Endothelial cell of umbilical vein (primary cell): Measurements from ENCODE around the gene PPP1R2C. TPM values are rescaled to one million over a fixed set of nuclear protein-coding genes. Genes with fewer than 3 reads are reported as not detected.

Source experiments
- BruUV-seq: library from RNA; stranded (reverse); fragments of 400-500 nt; replicated peaks from 2 replicates; lab custom pipeline; 2021; lab: Mats Ljungman, UMichigan
- CTCF ChIA-PET: fragments of 300-600, 350-600 bp; sonication (Branson Sonifier 250); formaldehyde crosslinking; loops from one replicate; lab custom pipeline; 2021; ENCODE audit warnings: antibody characterized with exemption, inconsistent platforms; lab: Charles Lee
- POLR2A ChIA-PET: fragments of 300-600, 350-600 bp; sonication (Branson Sonifier 250); formaldehyde crosslinking; loops from one replicate; lab custom pipeline; 2021; ENCODE audit warnings: antibody characterized with exemption, inconsistent platforms; lab: Charles Lee
- DNase-seq: peaks from one replicate; pipeline ENCODE4 v3.0.0-alpha.2; 2011; ENCODE audit warnings: low read depth, low spot score
- FAIRE-seq: peaks from 2 replicates; lab custom pipeline; 2011; peaks lifted over from hg19 to GRCh38; lab: Jason Lieb, UNC
- H2AFZ ChIP-seq: 2 replicates; pipeline ENCODE4 v1.6.0; 2012; ENCODE audit warnings: low read depth, low read length, control low read depth, inconsistent platforms
- H3K27ac ChIP-seq: 2 replicates; pipeline ENCODE4 v1.5.1; 2011; ENCODE audit warnings: low read depth, mild to moderate bottlenecking, control low read depth, low read length, moderate library complexity; ENCODE audit not compliant: insufficient read depth
- H3K27me3 ChIP-seq, 2 experiments: 2 replicates each; pipeline versions ENCODE4 v1.6.0 to v1.6.1; 2011; ENCODE audit warnings: low read length in 2 of 2, mixed read lengths in 1 of 2; ENCODE audit not compliant: control insufficient read depth in 2 of 2, insufficient read depth in 2 of 2
- H3K36me3 ChIP-seq, 2 experiments: 2 replicates in 1 of 2; 3 replicates in 1 of 2; pipeline ENCODE4 v1.5.1; 2011; ENCODE audit warnings: low read length in 2 of 2, mild to moderate bottlenecking in 1 of 2, moderate library complexity in 1 of 2; ENCODE audit not compliant: control insufficient read depth in 2 of 2, insufficient read depth in 2 of 2; ENCODE audit errors: extremely low read depth in 1 of 2
- H3K4me1 ChIP-seq: 3 replicates; pipeline ENCODE4 v1.5.1; 2011; ENCODE audit warnings: mild to moderate bottlenecking, low read length; ENCODE audit not compliant: control insufficient read depth, insufficient read depth; ENCODE audit errors: extremely low read depth
- H3K4me2 ChIP-seq: 2 replicates; pipeline ENCODE4 v1.6.1; 2011; ENCODE audit warnings: low read length, control low read depth, mixed read lengths; ENCODE audit not compliant: insufficient read depth
- H3K4me3 ChIP-seq, 3 experiments: fragments of 200-600 bp in 1 of 3; sonication (generic), shearing (Covaris generic) in 1 of 3; replicated peaks in 1 of 3; 2 replicates each; pipeline ENCODE4 v1.5.1; 2011 to 2016; ENCODE audit warnings: control low read depth in 3 of 3, low read length in 3 of 3, mild to moderate bottlenecking in 2 of 3, inconsistent platforms in 1 of 3, low read depth in 1 of 3, moderate library complexity in 1 of 3; ENCODE audit not compliant: insufficient read depth in 1 of 3
- H3K79me2 ChIP-seq: 2 replicates; pipeline ENCODE4 v1.6.0; 2012; ENCODE audit warnings: low read length, inconsistent platforms; ENCODE audit not compliant: control insufficient read depth, insufficient read depth
- H3K9ac ChIP-seq: replicated peaks from 2 replicates; pipeline ENCODE3; 2011; ENCODE audit warnings: low read length, control low read depth; ENCODE audit not compliant: insufficient read depth; ENCODE audit errors: extremely low read depth
- H3K9me1 ChIP-seq: replicated peaks from 3 replicates; pipeline ENCODE4 v1.6.0; 2011; ENCODE audit warnings: mild to moderate bottlenecking, low read length; ENCODE audit not compliant: control insufficient read depth, insufficient read depth; ENCODE audit errors: extremely low read depth
- H3K9me3 ChIP-seq: replicated peaks from 2 replicates; pipeline ENCODE4 v1.5.1; 2012; ENCODE audit warnings: low read length, inconsistent platforms; ENCODE audit not compliant: control insufficient read depth, insufficient read depth
- H4K20me1 ChIP-seq: replicated peaks from 2 replicates; pipeline ENCODE3; 2011; ENCODE audit warnings: mild to moderate bottlenecking, low read length; ENCODE audit not compliant: control insufficient read depth, insufficient read depth; ENCODE audit errors: extremely low read depth
- EZH2 ChIP-seq: IDR thresholded peaks from 2 replicates; pipeline ENCODE4 v1.6.1; 2012; ENCODE audit warnings: borderline replicate concordance, low read depth, mild to moderate bottlenecking, moderate library complexity, low read length, inconsistent platforms; ENCODE audit not compliant: severe bottlenecking
- FOS ChIP-seq: IDR thresholded peaks from 2 replicates; pipeline ENCODE4 v1.6.1; 2011; ENCODE audit warnings: mild to moderate bottlenecking, low read length, moderate library complexity, borderline replicate concordance; ENCODE audit not compliant: insufficient read depth
- GATA2 ChIP-seq: IDR thresholded peaks from 2 replicates; pipeline ENCODE4 v1.7.0; 2011; ENCODE audit warnings: low read depth, mild to moderate bottlenecking, moderate library complexity, mixed read lengths, low read length; ENCODE audit not compliant: insufficient read length, insufficient read depth
- POLR2A ChIP-seq: IDR thresholded peaks from 2 replicates; pipeline ENCODE4 v1.6.1; 2012; ENCODE audit warnings: low read depth, mild to moderate bottlenecking, control low read depth, low read length
- POLR2AphosphoS5 ChIP-seq: IDR thresholded peaks from 2 replicates; pipeline ENCODE4 v1.6.1; 2012; ENCODE audit warnings: low read depth, mild to moderate bottlenecking, control low read depth, low read length, moderate library complexity; ENCODE audit not compliant: insufficient read depth
- dilution Hi-C: fragments of 300-500 bp; cut with MboI; formaldehyde crosslinking; loops from one replicate; pipeline ENCODE4 v1.15.0; 2019; ENCODE audit warnings: low sequenced_read_pairs; ENCODE audit not compliant: extremely low pct_ligation_motif_present
- intact Hi-C: fragments of 100-400 bp; cut with micrococcal nuclease; formaldehyde crosslinking; loops from one replicate; pipeline ENCODE4 v1.10.0; 2022
- polyA plus RNA-seq, 4 experiments: library from polyadenylated mRNA; depleted of rRNA in 3 of 4; stranded (reverse) in 3 of 4; unstranded in 1 of 4; fragments of >200 nt; gene quantifications; 2 replicates each; pipeline versions ENCODE4 v1.2.1 to v1.2.3, GENCODE V29; 2011 to 2012; ENCODE audit warnings: missing spikeins in 1 of 4
- total RNA-seq: library from RNA; stranded (reverse); gene quantifications from 2 replicates; pipeline ENCODE4 v1.2.3, GENCODE V29; 2021
- TF ChIP-seq, protein P1 (sequence below): IDR thresholded peaks from 2 replicates; pipeline ENCODE4 v1.6.1; 2011; ENCODE audit not compliant: insufficient read depth, insufficient read length

PPP1R2C gene
- total and polyA plus RNA-seq, 2 donors (not counting 3 experiments of a cell fraction or from before 2014, with no cell fraction given) = not detected

DNA sequence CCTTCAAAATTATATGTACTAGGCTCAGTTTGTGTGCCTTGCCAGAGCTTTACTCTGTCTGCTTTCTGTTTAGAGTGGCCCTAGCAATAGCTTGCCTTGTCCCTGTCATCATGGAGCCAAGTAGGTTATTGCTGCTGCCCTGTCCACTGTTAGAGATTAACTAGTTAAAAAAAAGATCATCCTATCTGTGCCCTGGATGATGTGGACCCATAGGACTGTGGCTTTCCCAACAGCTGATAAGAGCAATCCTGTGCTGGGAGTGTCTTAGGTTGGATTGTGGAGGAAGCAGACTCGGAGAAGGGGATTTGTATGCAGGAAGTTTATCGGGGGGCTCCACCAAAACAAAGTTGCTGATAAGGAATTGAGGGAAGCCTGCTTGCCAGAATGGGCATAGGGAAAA, 23.8 kb downstream of the PPP1R2C start:
- Histone ChIP-seq H3K27ac (no peak overlapping the region), H3K9ac (no peak overlapping the region), H3K9me3 (no peaks in the 10 kb centered on the region), H3K4me2 (no peak overlapping the region), H3K36me3 (no peaks in the 10 kb centered on the region), H3K4me1 (peaks cover 16% of the 10 kb centered on the region), H3K9me1 (no peaks in the 10 kb centered on the region), H2AFZ (no peak overlapping the region), H3K27me3 (no peaks in the 10 kb centered on the region), H4K20me1 (no peaks in the 10 kb centered on the region), H3K4me3 (no peak overlapping the region), H3K79me2 (no peaks in the 10 kb centered on the region)
- FAIRE-seq (no peak), DNase-seq (no peak)
- no TSS peak for BruUV-seq
- TF ChIP-seq GATA2 (no peak), POLR2A (no peak), POLR2AphosphoS5 (no peak), FOS (no peak)
- intact Hi-C loops (no loop called here), dilution Hi-C loops (no loop called here)
- POLR2A ChIA-PET = no interaction called here
- CTCF ChIA-PET = no interaction called here

GRCh38 chrX:42752730-42753129, 25.2 kb downstream of the PPP1R2C start:
- BruUV-seq = no TSS peak
- H3K4me2 ChIP-seq = peak overlapping the region; percentile 42
- ChIA-PET CTCF (interaction anchor here (0.9 kb wide), 1 partner anchor 37 kb away, joined by 4 read pairs; no protein-coding TSS in a partner anchor), POLR2A (no interaction called here)
- no peak overlapping the region for H3K27ac ChIP-seq
- no peaks in the 10 kb centered on the region for H3K9me1 ChIP-seq
- no peak for TF ChIP-seq EZH2
- TF ChIP-seq, protein P1, sequence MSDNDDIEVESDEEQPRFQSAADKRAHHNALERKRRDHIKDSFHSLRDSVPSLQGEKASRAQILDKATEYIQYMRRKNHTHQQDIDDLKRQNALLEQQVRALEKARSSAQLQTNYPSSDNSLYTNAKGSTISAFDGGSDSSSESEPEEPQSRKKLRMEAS = no peak
- H3K9me3 ChIP-seq = no peaks in the 10 kb centered on the region
- no peaks in the 10 kb centered on the region for H4K20me1 ChIP-seq
- H3K9ac ChIP-seq = no peak overlapping the region
- peak; percentile 94 for DNase-seq
- H2AFZ ChIP-seq = no peak overlapping the region
- no peaks in the 10 kb centered on the region for H3K79me2 ChIP-seq
- no peaks in the 10 kb centered on the region for H3K36me3 ChIP-seq
- no peak overlapping the region for H3K4me3 ChIP-seq
- intact Hi-C loops (loop anchor here (2.0 kb wide), 1 partner anchor 174 kb away; no protein-coding TSS in a partner anchor), dilution Hi-C loops (no loop called here)
- peaks cover 27% of the 10 kb centered on the region for H3K4me1 ChIP-seq
- peak; percentile 8 for FAIRE-seq
- no peaks in the 10 kb centered on the region for H3K27me3 ChIP-seq
